GM12872 (cell line): ENCODE results near the gene TBL1X.

ENCODE experiments used
- TF ChIP-seq, protein P1 (sequence below): IDR thresholded peaks from 3 replicates; pipeline ENCODE4 v1.5.1; 2011; ENCODE audit warnings: low read depth, mild to moderate bottlenecking, low read length, moderate library complexity; ENCODE audit not compliant: insufficient read depth

TBL1X gene

DNA sequence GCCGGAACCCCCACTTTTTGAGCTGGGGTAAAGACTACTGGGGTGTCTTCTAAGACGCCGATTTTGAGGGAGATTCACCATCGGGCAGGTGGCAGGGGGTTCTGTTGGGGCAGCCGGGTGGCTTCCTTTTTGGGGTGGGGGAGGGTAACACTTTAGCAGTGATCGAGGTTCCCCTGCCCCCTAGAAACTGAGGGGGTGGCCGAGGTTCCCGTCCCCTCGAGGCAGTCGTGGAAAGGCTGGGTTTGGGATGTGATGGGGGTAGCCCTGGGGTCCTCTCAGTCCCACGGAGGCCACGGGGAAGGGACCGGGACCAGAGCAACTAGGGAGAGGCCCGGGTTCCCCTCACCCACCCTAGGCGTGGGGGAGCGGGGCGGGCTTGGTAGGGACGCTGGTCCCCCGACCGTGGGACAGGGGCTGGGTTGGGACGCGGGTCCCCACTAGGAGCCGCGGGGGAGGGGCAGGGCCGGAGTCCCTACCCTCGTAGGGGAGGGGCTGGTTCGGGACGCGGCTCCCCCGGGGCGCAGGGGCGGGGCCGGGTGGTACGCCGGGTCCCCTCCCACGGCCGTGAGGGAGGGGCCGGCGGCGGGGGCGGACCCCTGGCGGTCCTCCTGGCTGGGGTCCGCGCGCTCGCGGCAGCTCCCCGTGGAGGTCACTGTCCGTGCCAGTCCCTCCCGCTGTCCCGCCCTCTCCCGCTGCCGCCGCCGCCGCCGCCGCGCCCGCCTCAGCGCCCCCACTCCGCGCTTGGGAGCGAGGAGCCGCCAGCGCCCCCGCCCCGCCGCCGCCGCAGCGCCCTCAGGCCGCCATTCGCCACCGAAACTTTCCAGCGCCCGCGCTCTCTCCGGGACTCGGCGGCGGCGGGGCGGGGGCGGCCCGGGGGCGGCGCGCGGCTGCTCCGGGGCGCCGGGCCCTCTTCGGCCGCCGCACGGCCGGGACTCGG lies at the start of gene TBL1X:
TBL1X (plus strand) TSS at position 624 of the 937 bp plus-strand sequence. CDS start 188,529 bp downstream, outside the sequence.
- TF ChIP-seq, protein P1, sequence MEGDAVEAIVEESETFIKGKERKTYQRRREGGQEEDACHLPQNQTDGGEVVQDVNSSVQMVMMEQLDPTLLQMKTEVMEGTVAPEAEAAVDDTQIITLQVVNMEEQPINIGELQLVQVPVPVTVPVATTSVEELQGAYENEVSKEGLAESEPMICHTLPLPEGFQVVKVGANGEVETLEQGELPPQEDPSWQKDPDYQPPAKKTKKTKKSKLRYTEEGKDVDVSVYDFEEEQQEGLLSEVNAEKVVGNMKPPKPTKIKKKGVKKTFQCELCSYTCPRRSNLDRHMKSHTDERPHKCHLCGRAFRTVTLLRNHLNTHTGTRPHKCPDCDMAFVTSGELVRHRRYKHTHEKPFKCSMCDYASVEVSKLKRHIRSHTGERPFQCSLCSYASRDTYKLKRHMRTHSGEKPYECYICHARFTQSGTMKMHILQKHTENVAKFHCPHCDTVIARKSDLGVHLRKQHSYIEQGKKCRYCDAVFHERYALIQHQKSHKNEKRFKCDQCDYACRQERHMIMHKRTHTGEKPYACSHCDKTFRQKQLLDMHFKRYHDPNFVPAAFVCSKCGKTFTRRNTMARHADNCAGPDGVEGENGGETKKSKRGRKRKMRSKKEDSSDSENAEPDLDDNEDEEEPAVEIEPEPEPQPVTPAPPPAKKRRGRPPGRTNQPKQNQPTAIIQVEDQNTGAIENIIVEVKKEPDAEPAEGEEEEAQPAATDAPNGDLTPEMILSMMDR: no peak

DNA sequence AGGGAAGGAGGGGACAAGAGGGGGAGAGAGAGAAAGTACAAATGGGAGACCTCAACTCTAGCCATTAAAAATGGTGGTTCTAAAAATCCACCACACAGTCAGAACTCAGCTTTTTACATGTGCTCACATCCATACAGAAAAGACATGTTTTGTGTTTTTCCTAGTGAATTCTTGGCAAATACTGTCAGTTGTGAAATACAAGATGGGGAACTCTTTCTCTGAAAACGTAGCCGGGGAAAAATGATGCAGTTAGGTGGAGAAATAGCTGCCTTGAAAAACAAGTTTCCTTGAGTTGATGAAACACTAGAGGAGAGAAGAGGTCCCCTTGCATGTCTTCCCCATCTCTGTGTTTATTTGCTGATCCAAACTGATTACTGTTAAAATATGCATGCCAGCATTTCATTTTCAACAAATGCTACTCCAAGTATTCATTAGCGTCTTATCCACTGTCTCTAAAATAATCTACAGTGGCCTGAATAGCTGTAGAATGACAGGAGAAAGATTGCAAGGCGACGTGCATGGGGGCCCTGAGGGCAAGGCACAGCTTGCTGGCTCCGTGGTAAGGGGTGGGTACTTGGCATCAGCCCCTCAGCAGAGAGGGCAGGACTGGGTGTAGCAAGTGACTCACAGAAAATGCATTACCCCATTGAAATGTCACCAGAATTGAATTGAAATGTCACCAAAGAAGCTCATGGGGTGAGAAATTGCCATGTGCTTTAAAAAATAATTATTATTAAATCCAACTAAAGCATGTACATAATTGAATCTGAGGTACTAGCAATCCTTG lies 48.1 kb upstream of the TBL1X start:
- TF ChIP-seq, protein P1: no peak

DNA sequence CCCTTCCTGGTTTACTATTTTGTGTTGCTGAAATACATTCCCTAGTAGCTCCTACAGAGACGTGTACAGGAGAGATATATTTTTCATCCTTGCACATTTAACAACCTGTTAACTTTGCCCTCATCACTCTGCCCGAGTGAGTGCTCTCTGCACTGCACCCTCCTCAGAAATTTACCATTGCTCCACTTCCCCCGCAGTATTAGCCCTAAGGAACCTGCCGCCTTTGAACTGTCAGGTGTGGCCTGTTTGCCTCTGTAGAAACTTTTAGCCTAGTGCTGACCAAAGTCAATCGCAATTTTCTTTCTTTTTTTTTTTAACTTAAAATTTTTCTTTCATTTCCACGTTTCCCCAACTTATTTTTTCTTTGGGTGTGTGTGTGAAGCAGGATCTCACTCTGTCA lies 46.6 kb upstream of the TBL1X start:
- TF ChIP-seq, protein P1: no peak

GRCh38 chrX:9420275-9421265 lies 44.3 kb upstream of the TBL1X start:
- TF ChIP-seq, protein P1: no peak

- TF ChIP-seq, protein P1: no peak
Measured at GRCh38 chrX:9429767-9430166, 35.1 kb upstream of the TBL1X start.

GRCh38 chrX:9430346-9430921 lies 34.4 kb upstream of the TBL1X start:
- TF ChIP-seq, protein P1: no peak
